Kidney (tissue), 14 donors: Measurements from ENCODE around the gene CRMP1. TPM values are rescaled to one million over a fixed set of nuclear protein-coding genes. Genes with fewer than 3 reads are reported as not detected.
"Not testable (repeated sequence)": the region's sequence is repeated elsewhere in the genome, so short reads cannot be mapped to it uniquely, and the experiment has no call there.

Source experiments
- DNase-seq, 5 donors: peaks; one replicate each; pipeline ENCODE4 v3.0.0-alpha.2; 2013 to 2020
- FAIRE-seq: peaks from 2 replicates; lab custom pipeline; 2012; peaks lifted over from hg19 to GRCh38; lab: Jason Lieb, UNC
- H3K27ac ChIP-seq, 2 donors: one replicate each; pipeline ENCODE4 v1.7.0; 2013; ENCODE audit warnings: low read depth in 2 of 2, low read length in 2 of 2, inconsistent platforms in 1 of 2
- H3K27me3 ChIP-seq: one replicate; pipeline ENCODE4 v1.7.1; 2013; ENCODE audit warnings: low read length, inconsistent platforms; ENCODE audit not compliant: control insufficient read depth, insufficient read depth
- H3K36me3 ChIP-seq, 3 donors: one replicate each; pipeline versions ENCODE4 v1.7.0 to v1.7.1; 2013; ENCODE audit warnings: low read length in 3 of 3, control low read depth in 1 of 3, inconsistent platforms in 1 of 3; ENCODE audit not compliant: insufficient read depth in 3 of 3, control insufficient read depth in 2 of 3
- H3K4me1 ChIP-seq, 3 donors: one replicate each; pipeline versions ENCODE4 v1.7.0 to v1.7.1; 2013; ENCODE audit warnings: low read length in 3 of 3, inconsistent platforms in 1 of 3, low read depth in 1 of 3; ENCODE audit not compliant: control insufficient read depth in 2 of 3, insufficient read depth in 2 of 3
- H3K4me3 ChIP-seq, 3 donors: one replicate each; pipeline versions ENCODE4 v1.7.0 to v1.8.1; 2013; ENCODE audit warnings: low read length in 3 of 3, control low read depth in 1 of 3, inconsistent platforms in 1 of 3
- H3K9ac ChIP-seq, 3 donors: one replicate each; pipeline versions ENCODE4 v1.7.0 to v1.7.1; 2013; ENCODE audit warnings: low read length in 3 of 3, control low read depth in 1 of 3, inconsistent platforms in 1 of 3
- H3K9me3 ChIP-seq, 3 donors: one replicate each; pipeline versions ENCODE4 v1.7.0 to v1.7.1; 2013; ENCODE audit warnings: low read length in 3 of 3, control low read depth in 1 of 3, inconsistent platforms in 1 of 3; ENCODE audit not compliant: control insufficient read depth in 2 of 3, insufficient read depth in 1 of 3
- CTCF ChIP-seq: IDR thresholded peaks from 3 replicates; pipeline ENCODE4 v1.5.1; 2012; ENCODE audit warnings: mild to moderate bottlenecking, moderate library complexity, borderline replicate concordance; ENCODE audit not compliant: insufficient read depth; ENCODE audit errors: extremely low read depth
- intact Hi-C: fragments of 100-400 bp; cut with DNase I; formaldehyde crosslinking; loops from one replicate; pipeline ENCODE4 v1.11.1; 2022
- polyA plus RNA-seq: library from polyadenylated mRNA; stranded (reverse); fragments of 350-450 nt; fragmentation: Illumina TruSeq; extraction: RNeasy Lipid Tissue Mini Kit (QIAGEN cat#74804); gene quantifications from one replicate; pipeline ENCODE4 v1.2.3, GENCODE V29; 2014; ENCODE audit warnings: low read depth, low replicate concordance; ENCODE audit not compliant: insufficient read depth
- total RNA-seq: library from RNA; stranded (reverse); fragmentation: NEBNext Ultra II Directional; extraction: Animal tissue kit (Norgen Biotek cat#: 25700); gene quantifications from one replicate; pipeline ENCODE4 v1.2.1, GENCODE V29; 2021
- donor health status: control.
- donor health status: control.
- donor health status: control.
- donor health status: control.
- donor health status: control.
- donor health status: DM: yes; HTN: yes; CAD: no.
- donor health status: Normal renal cell carcinoma (clear cell type).

CRMP1 gene
- total and polyA plus RNA-seq, 2 donors from 2014 or later = 0.26 to 0.66 TPM

GRCh38 chr4:5858020-5858769, 34.7 kb downstream of the CRMP1 start:
- Histone ChIP-seq H3K9me3 (peaks cover 0 to 3% (median 2%) of the 10 kb centered on the region in 3 donors), H3K9ac (no peak overlapping the region), H3K27me3 (no peaks in the 10 kb centered on the region), H3K36me3 (peaks cover 0 to 2% (median 0%) of the 10 kb centered on the region in 3 donors), H3K4me1 (no peaks in the 10 kb centered on the region), H3K27ac (no peak overlapping the region), H3K4me3 (no peak overlapping the region)
- no peak for DNase-seq
- FAIRE-seq = no peak
- no peak for TF ChIP-seq CTCF
- intact Hi-C loops = no loop called here

GRCh38 chr4:5857199-5857598, 35.7 kb downstream of the CRMP1 start:
- Histone ChIP-seq H3K36me3 (peaks cover 0 to 2% (median 0%) of the 10 kb centered on the region in 3 donors), H3K4me1 (no peaks in the 10 kb centered on the region), H3K9ac (no peak overlapping the region), H3K4me3 (no peak overlapping the region), H3K27ac (no peak overlapping the region), H3K9me3 (peaks cover 0 to 3% (median 2%) of the 10 kb centered on the region in 3 donors), H3K27me3 (no peaks in the 10 kb centered on the region)
- intact Hi-C loops = no loop called here
- DNase-seq (no peak), FAIRE-seq (no peak)
- TF ChIP-seq CTCF = no peak

- FAIRE-seq, H3K4me3 ChIP-seq, H3K4me1 ChIP-seq, H3K36me3 ChIP-seq, DNase-seq, H3K9me3 ChIP-seq, H3K27ac ChIP-seq, intact Hi-C loops, H3K27me3 ChIP-seq, H3K9ac ChIP-seq: not testable (repeated sequence)
These were observed 36.5 kb downstream of the CRMP1 start for GRCh38 chr4:5856362-5856761.

- no peak overlapping the region for H3K9ac ChIP-seq
- no peak for TF ChIP-seq CTCF
These were observed 38.0 kb downstream of the CRMP1 start for GRCh38 chr4:5854929-5855328.

More at GRCh38 chr4:5854929-5855328, 38.0 kb downstream of the CRMP1 start:
- peaks cover 0 to 2% (median 0%) of the 10 kb centered on the region in 3 donors for H3K36me3 ChIP-seq
- peaks cover 0 to 2% (median 0%) of the 10 kb centered on the region in 3 donors for H3K9me3 ChIP-seq
- H3K27me3 ChIP-seq = no peaks in the 10 kb centered on the region
- intact Hi-C loops = no loop called here
- DNase-seq (no peak), FAIRE-seq (no peak)
- H3K4me1 ChIP-seq = no peaks in the 10 kb centered on the region
- no peak overlapping the region for H3K4me3 ChIP-seq
- H3K27ac ChIP-seq = no peak overlapping the region
